Peyer's patch (tissue), 4 donors: ENCODE measurements around the gene COX17. TPM values are rescaled to one million over a fixed set of nuclear protein-coding genes. Genes with fewer than 3 reads are reported as not detected.

Source experiments
- DNase-seq, 3 donors: peaks; one replicate each; pipeline ENCODE4 v3.0.0-alpha.2; 2017 to 2019
- H3K27ac ChIP-seq, 4 donors: fragments of 200-600 bp; sonication (generic); one replicate each; pipeline ENCODE4 v1.5.1; 2016 to 2019
- H3K27me3 ChIP-seq, 2 donors: fragments of 200-600 bp; sonication (generic); one replicate each; pipeline ENCODE4 v1.5.1; 2019
- H3K36me3 ChIP-seq, 3 donors: fragments of 200-600 bp; sonication (generic); one replicate each; pipeline ENCODE4 v1.5.1; 2016 to 2019
- H3K4me1 ChIP-seq, 4 donors: fragments of 200-600 bp; sonication (generic); one replicate each; pipeline ENCODE4 v1.5.1; 2016 to 2019
- H3K4me3 ChIP-seq, 4 donors: fragments of 200-600 bp; sonication (generic); 1 replicate in 3 of 4; 2 replicates in 1 of 4; pipeline ENCODE4 v1.5.1; 2016 to 2019; ENCODE audit warnings: mild to moderate bottlenecking in 1 of 4
- H3K9me3 ChIP-seq, 4 donors: fragments of 200-600 bp; sonication (generic); one replicate each; pipeline ENCODE4 v1.5.1; 2016 to 2019; ENCODE audit warnings: mild to moderate bottlenecking in 1 of 4
- CTCF ChIP-seq, 6 experiments: fragments of 450-650 bp in 4 of 6; fragments of 200-600 bp in 2 of 6; sonication (generic) in 1 of 6; IDR thresholded peaks; one replicate each; pipeline ENCODE4 v1.5.1; 2017 to 2019; ENCODE audit warnings: antibody characterized with exemption in 6 of 6, mild to moderate bottlenecking in 3 of 6, moderate library complexity in 1 of 6
- POLR2A ChIP-seq, 2 donors: fragments of 450-650 bp; IDR thresholded peaks; one replicate each; pipeline ENCODE4 v1.5.1; 2017; ENCODE audit warnings: antibody characterized with exemption in 2 of 2, mild to moderate bottlenecking in 2 of 2, moderate library complexity in 2 of 2
- total RNA-seq, 4 donors: library from RNA; depleted of rRNA; stranded (reverse); fragments of >200 nt; gene quantifications; one replicate each; pipeline ENCODE4 v1.1.0, GENCODE V29; 2016

Gene COX17
- total RNA-seq, 4 donors from 2014 or later, result 30.9 to 57.8 (median 44.8) TPM

DNA sequence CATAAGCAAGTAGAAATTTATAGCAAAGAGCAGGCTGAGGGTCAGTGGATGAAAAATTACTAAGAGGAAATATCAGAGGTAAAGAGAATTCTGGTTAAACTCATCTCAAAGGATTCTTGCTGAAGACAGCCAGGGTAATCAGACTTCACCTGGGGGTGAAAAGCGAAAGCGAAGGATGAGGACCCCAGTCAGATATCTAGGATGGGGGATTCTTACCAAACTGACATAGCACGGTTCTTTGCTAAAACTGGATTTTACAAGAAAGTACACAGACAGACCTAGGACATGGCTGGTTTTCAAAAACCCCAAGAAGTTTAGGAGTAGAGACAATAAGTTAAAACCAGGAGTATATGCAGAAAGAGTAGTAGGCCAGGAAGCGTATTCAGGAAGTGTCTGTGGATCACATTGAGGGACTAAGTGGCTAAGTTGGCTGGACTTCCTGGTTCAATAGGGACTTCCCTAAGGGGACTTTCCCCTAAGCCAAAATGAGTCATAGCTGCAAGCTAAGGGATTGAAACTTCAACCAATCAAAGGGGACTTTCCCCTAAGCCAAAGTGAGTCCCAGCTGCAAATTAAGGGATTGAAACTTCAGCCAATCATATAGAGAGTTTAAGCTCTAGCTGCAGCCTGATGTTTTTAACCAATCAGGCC is 23.2 kb upstream of the COX17 start:
- DNase-seq, result peak in 1 of 3 donors; percentile 68
- TF ChIP-seq POLR2A (IDR thresholded peaks at IDR 0.05), result no peak
- no peak for TF ChIP-seq CTCF (IDR thresholded peaks at IDR 0.05)
- Histone ChIP-seq H3K27me3 (no peaks in the 10 kb centered on the region), H3K4me1 (peaks cover 0 to 14% (median 6%) of the 10 kb centered on the region in 4 donors), H3K36me3 (no peaks in the 10 kb centered on the region), H3K27ac (peak overlapping the region in 2 of 4 donors; percentile 3 to 51), H3K9me3 (no peaks in the 10 kb centered on the region), H3K4me3 (no peak overlapping the region)

- no peak overlapping the region for H3K27ac ChIP-seq
- H3K4me1 ChIP-seq, result peaks cover 0 to 12% (median 4%) of the 10 kb centered on the region in 4 donors
- H3K9me3 ChIP-seq, result no peaks in the 10 kb centered on the region
- TF ChIP-seq POLR2A (IDR thresholded peaks at IDR 0.05), result no peak
- no peak for TF ChIP-seq CTCF (IDR thresholded peaks at IDR 0.05)
- no peaks in the 10 kb centered on the region for H3K36me3 ChIP-seq
- no peak overlapping the region for H3K4me3 ChIP-seq
- DNase-seq, result no peak
- H3K27me3 ChIP-seq, result no peaks in the 10 kb centered on the region
Observed at GRCh38 chr3:119697394-119697793, 20.2 kb upstream of the COX17 start.

- Histone ChIP-seq H3K9me3 (no peaks in the 10 kb centered on the region), H3K27me3 (no peaks in the 10 kb centered on the region), H3K4me3 (no peak overlapping the region), H3K36me3 (no peaks in the 10 kb centered on the region), H3K4me1 (peaks cover 0 to 3% (median 1%) of the 10 kb centered on the region in 4 donors), H3K27ac (no peak overlapping the region)
- no peak for TF ChIP-seq CTCF (IDR thresholded peaks at IDR 0.05)
- TF ChIP-seq POLR2A (IDR thresholded peaks at IDR 0.05), result no peak
- no peak for DNase-seq
Observed at GRCh38 chr3:119695480-119695879, 18.3 kb upstream of the COX17 start.

GRCh38 chr3:119690043-119690656 is 12.9 kb upstream of the COX17 start:
- H3K4me1 ChIP-seq, result no peaks in the 10 kb centered on the region
- H3K4me3 ChIP-seq, result no peak overlapping the region
- H3K36me3 ChIP-seq, result no peaks in the 10 kb centered on the region
- TF ChIP-seq POLR2A (IDR thresholded peaks at IDR 0.05) (no peak), CTCF (IDR thresholded peaks at IDR 0.05) (peak in 4 of 6 experiments; percentile 42 to 58 (median 54))
- H3K27me3 ChIP-seq, result no peaks in the 10 kb centered on the region
- no peaks in the 10 kb centered on the region for H3K9me3 ChIP-seq
- no peak for DNase-seq
- H3K27ac ChIP-seq, result no peak overlapping the region

- H3K9me3 ChIP-seq, result no peaks in the 10 kb centered on the region
- no peaks in the 10 kb centered on the region for H3K27me3 ChIP-seq
- no peak overlapping the region for H3K27ac ChIP-seq
- H3K4me3 ChIP-seq, result no peak overlapping the region
- H3K4me1 ChIP-seq, result no peaks in the 10 kb centered on the region
- H3K36me3 ChIP-seq, result no peaks in the 10 kb centered on the region
- no peak for TF ChIP-seq POLR2A (IDR thresholded peaks at IDR 0.05)
- TF ChIP-seq CTCF (IDR thresholded peaks at IDR 0.05), result no peak
- no peak for DNase-seq
Observed at GRCh38 chr3:119683421-119683820, 6.2 kb upstream of the COX17 start.
